ENCODE measurements around the gene NUP50.

The NUP50 gene

DNA sequence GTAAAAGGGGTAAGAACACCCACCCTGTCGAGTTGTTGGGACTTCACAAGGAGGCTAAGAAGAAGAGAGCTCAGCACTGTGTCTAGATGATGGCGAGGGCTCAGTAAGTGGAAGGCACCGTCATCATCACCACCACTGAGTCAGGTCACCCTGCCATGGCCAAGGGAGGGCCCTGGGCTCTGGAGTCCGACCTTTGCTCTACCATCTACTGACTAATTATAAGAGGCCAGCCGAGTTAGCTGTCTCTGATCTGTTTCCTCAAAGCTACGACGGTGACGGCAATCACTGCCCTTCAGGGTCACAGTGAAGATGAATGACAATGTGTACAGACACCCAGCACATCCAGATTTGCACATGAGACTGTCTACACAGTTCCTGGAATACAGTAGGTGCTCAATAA is 47.7 kb downstream of the NUP50 start:
- no peak for DNase-seq

DNA sequence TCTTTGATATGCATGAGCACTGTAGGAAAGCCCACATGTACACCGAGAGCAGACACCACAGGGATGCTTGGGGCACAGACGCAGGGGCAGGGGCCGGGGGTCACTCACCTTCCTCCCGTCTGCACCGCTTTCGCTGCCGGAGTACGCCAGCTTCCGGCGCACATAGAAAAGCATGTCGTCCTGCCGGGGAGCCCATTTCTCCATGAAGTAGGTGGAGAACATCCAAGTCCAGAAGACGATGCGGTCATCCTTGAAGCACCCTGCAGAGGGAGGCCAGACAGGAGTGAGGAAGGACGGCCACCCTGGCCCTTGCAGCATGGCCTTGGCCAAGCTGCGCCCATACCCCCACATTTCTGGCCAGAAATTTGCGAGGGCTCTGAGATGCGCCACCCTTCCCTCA is 48.1 kb downstream of the NUP50 start:
- no peak for DNase-seq

- no peak for DNase-seq
Observed at GRCh38 chr22:45212306-45212709, 48.6 kb downstream of the NUP50 start.

DNA sequence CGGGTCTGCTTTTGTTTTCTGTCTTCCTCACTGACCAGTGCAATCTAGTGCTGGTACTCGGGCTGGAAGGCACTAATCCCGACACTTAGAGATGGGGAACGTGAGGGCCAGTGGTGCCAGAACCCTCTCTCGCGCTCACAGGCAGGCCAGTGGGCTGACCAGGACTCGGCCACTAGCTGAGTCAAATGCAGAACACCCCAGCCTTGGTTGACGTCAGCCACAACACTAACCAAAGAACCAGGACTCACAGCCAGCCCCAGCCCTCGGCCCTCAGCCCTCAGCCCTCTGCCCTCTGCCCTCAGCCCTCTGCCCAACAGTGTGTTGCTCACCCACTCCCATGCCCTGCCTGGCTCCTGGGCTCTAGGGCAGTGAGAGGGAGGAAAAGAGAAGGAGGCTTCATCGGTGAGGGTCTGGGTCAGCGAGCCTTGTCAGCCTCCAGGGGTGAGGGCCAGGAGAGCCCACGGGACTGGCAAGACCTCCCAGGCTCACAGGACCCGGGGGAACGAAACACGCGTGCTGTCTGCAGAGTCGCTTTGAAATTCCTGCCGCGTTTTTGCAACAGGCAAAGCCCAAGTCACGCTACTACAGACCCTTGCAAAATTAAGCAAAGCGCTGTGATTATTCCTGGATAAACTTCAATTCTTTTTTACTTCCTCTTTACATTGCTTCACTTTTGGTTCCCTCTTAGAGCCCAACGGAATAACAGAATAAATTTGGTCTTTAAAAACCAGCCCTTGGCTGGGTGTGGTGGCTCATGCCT is 49.4 kb downstream of the NUP50 start:
- DNase-seq: no peak

GRCh38 chr22:45216133-45217003 is 52.6 kb downstream of the NUP50 start:
- DNase-seq: no peak

- no peak for DNase-seq
Observed at GRCh38 chr22:45217345-45217744, 53.6 kb downstream of the NUP50 start.

DNA sequence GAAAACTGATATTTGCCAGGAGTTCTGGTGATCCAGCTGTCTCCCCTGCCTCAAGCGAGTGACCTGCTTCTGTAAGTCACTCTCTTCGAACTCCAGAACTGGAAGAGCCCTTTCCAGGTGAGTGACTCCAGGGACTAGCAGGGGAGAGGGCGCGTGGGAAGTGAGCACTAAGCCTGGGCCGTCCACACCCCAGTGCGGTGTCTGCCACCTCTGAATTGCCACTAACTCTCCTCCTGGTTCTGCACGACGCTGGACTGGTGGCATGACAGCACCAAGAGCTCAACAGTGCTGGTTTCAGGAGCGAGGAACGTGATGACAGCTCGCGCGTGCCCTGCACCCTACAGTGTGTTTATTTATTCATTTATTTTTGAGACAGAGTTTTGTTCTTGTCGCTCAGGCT is 54.1 kb downstream of the NUP50 start:
- no peak for DNase-seq

DNA sequence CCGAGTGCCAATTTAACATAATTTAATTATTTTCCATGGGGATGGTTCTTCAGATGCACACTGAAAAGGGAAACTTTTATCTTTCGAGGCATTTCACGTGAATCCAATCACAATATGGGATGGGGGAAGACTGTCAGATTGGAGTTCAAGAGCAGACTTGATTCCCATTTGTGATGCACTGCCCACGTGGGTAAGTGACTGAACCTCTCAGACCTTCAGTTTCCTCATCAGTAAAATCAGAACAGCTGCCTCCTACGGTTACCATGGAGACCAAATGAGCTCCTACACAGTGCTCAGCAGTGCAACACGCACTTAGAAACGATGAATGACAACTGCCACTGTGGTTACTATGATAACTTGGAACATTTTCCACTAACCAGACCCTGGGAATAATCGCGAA is 55.3 kb downstream of the NUP50 start:
- DNase-seq: no peak

DNA sequence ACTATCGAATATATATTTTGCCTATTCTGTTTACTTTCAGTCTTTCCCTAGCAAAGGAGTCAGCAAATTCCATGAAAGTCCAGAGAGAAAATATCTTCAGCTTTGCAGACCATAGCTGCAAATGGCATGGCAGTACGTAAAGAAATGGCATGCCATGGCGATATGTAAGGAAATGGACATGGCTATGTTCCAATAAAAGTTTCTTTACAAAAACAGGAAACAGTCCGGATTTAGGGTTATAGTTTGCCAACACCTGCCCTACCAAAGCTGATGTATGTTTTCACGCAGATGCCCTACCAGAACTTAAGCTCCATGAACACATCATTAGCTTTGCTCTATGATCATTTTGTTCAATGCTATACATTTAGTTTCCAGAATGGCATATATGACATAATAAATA is 57.5 kb downstream of the NUP50 start:
- DNase-seq: no peak

GRCh38 chr22:45223304-45224117 is 59.8 kb downstream of the NUP50 start:
- DNase-seq: no peak

DNA sequence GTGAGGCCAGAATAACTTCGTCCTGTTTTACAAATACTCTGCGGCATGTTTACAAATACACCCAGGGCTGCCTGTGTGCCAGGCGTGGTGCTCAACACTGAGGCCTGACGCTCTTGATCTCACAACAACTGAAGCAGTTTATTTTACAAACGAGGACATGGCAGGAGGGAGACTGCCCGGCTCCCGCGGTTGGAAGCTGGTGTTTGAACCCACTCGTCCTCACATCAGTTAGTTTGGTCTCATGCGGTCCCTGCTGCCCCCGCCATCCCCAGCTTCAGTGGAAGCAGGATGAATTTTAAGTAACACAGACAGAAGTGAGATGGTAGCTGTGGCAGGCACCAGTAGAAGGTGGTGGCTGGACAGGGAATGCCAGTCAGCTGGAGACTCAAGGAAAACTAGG is 60.6 kb downstream of the NUP50 start:
- no peak for DNase-seq

- DNase-seq: no peak
Observed at GRCh38 chr22:45224988-45225731, 61.4 kb downstream of the NUP50 start.

GRCh38 chr22:45225732-45226502 is 62.2 kb downstream of the NUP50 start:
- DNase-seq: no peak

DNA sequence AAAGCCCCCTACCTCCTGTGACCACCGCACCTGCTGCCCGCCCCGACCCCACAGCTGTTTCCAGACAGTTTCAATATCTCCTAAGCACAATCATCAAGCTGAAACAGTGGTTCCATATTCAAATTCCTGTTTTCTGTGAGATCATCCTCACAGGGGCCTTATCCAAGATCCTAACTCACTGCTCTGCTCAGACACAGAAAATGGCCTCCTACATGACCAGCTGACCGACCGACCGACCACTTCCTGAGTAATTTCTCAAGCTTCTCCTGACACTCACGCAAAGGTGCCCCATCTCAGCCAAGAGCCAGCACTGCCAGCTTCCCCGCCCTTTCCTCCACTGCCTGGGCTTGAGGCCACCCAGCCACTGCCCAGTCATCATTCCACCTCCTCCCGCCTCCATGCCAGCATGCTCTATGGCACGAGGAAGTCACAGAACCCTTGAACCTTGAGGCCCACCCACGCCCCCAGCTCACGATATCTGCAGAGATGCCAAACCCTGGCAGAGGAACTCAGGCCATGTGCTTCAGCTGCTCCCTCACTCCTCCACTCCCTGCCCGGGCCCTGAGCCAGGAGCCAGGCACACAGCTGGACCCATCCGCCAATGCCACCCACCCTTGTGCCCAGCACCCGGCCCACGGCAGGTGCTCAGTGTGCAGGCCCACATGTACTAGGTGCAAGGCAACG is 62.9 kb downstream of the NUP50 start:
- DNase-seq: no peak

DNA sequence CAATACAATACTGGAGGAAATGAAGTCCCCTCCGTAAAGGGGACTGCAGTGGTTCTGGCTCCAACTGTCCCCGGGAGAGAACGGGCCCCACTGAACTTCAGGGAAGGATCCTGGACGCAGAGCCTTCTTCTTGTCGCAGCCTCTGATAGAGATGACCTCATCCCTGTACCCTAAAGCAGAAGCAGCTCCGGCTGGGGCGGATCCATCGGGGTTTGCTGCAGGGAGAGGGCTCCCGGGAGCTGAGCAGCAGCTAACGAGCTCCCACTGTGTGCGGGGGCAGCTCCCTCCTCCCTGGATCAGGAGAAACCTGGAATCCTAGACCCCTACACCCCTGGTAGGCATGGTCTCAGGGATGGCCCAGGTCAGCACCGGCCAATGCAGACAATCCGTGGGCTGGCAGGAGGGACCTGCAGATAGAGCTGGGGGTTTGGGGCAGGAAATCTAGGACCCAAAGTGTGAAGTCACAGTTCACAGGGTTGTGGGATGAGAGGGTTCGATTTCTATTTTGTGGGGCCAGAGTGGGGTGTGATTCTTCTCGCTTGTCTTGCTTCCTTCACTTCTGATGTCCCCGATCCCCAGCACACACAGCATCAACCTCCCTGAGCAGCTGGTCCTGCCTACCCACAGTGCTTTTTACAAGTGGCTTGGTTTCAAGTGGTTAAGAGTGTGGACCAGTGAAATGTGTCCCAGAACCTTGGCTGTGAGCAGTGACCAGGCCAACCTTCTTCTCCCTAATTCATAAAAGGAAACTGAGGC is 64.1 kb downstream of the NUP50 start:
- DNase-seq: no peak

DNA sequence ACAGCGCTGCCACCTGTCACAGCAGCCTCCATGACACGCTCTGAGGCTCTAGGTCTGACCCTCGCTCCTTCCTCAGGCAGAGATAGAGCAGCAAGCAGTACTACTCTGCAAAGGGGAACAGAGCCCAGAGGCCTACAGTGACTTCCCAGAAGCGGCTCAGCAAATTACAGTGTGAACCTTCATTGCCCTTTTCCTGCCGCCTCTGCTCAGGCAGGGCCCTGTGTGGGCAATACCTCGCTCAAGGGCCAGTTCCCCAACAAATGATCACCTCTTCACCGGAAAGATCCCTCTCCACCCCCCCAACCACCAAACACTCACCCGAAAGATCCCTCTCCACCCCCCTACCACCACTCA is 64.7 kb downstream of the NUP50 start:
- DNase-seq: no peak

- no peak for DNase-seq
Observed at GRCh38 chr22:45229181-45229580, 65.5 kb downstream of the NUP50 start.

- DNase-seq: no peak
Observed at GRCh38 chr22:45230026-45230721, 66.4 kb downstream of the NUP50 start.

DNA sequence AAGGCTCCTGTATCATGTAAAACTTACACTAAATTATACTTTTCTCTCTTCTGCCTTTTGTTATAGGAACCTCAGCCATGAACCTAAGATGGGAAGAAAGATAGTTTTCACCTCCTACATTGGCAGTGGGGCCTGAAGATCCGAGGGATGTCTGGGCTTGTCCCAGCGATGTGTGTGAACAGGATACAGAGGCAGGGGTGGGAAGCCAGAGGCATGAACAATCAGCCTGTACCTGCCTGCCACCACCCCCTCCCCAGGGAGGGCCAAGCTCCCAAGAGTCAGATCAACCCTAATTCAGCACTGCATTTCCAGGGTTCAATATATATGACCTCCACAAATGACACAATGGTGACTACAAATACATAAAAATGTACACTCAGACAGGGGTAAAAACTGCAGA is 67.6 kb downstream of the NUP50 start:
- DNase-seq: no peak

- no peak for DNase-seq
Observed at GRCh38 chr22:45233386-45233785, 69.7 kb downstream of the NUP50 start.

Measured in NCI-H1048 (cell line).